Omental fat pad (tissue), 4 donors: Measurements from ENCODE around the gene SF3B4. TPM values are rescaled to one million over a fixed set of nuclear protein-coding genes. Genes with fewer than 3 reads are reported as not detected.
"Not testable (repeated sequence)": the region's sequence is repeated elsewhere in the genome, so short reads cannot be mapped to it uniquely, and the experiment has no call there.

ENCODE experiments used
- ATAC-seq: fragments of 150-250 bp; one replicate; pipeline ENCODE4 v1.9.1; 2016; ENCODE audit warnings: mild to moderate bottlenecking, moderate library complexity; ENCODE audit not compliant: low FRiP score
- DNase-seq: peaks from one replicate; pipeline ENCODE4 v3.0.0-alpha.2; 2019; ENCODE audit warnings: low spot score
- CTCF ChIP-seq, 3 donors: fragments of 450-650 bp; IDR thresholded peaks; one replicate each; pipeline ENCODE4 v1.5.1; 2016 to 2017; ENCODE audit warnings: antibody characterized with exemption in 3 of 3, mild to moderate bottlenecking in 3 of 3, moderate library complexity in 2 of 3
- total RNA-seq, 4 donors: library from RNA; depleted of rRNA; stranded (reverse); fragments of >200 nt; gene quantifications; one replicate each; pipeline ENCODE4 v1.1.0, GENCODE V29; 2016

SF3B4 gene
- total RNA-seq, 4 donors from 2014 or later = 6.0 to 17.4 (median 9.7) TPM

DNA sequence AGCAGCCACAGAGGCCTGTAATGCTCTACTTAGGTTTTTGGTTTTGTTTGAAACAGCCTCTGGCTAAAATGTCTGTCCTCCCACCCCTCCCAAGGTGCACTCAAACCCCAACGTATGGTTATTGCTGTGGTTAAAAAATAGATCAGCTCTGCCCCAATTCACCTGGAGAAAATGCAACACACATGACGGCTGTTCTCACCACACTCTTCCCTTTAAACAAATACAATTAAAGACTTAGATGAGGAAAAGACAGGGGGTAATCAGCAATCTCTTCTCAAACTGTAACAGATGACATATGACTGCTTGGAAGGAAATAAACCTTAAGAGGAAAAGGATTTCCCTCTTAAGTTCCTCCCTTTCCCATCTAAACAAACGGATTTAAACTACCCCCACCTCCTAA is 15.3 kb upstream of the SF3B4 start:
- no peak for TF ChIP-seq CTCF (IDR thresholded peaks at IDR 0.05)
- DNase-seq (no peak), ATAC-seq (no peak)

- no peak for ATAC-seq
- no peak for DNase-seq
- no peak for TF ChIP-seq CTCF (IDR thresholded peaks at IDR 0.05)
Observed at GRCh38 chr1:149942207-149942606, 14.6 kb upstream of the SF3B4 start.

GRCh38 chr1:149940427-149940826 is 12.8 kb upstream of the SF3B4 start:
- no peak for TF ChIP-seq CTCF (IDR thresholded peaks at IDR 0.05)
- ATAC-seq = no peak
- DNase-seq = no peak

GRCh38 chr1:149938668-149939003 is 11.0 kb upstream of the SF3B4 start:
- not testable (repeated sequence) for DNase-seq, ATAC-seq

DNA sequence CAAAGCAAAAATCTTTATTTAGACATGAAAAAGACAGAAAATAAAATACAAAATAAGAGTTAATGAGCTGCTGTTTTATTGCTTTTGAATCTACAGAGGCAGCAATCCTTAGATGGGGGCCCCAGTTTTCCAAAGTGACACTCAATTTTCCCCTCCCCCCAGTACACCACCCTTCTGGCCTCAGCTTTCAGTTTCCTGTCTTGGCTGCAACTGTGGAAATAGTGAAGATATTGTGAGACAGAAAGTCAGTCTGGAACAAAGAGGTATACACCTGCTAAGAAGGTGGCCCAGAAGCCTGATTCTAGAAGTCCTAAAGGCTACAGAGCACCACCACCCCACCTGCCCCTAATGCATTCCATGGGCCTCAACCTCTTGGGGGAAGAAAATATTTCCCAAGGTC is 10.2 kb upstream of the SF3B4 start:
- DNase-seq (no peak), ATAC-seq (no peak)
- TF ChIP-seq CTCF (IDR thresholded peaks at IDR 0.05) = no peak

GRCh38 chr1:149936992-149937705 is 9.5 kb upstream of the SF3B4 start:
- no peak for TF ChIP-seq CTCF (IDR thresholded peaks at IDR 0.05)
- DNase-seq (no peak), ATAC-seq (peak; percentile 35)

GRCh38 chr1:149936170-149936991 is 8.8 kb upstream of the SF3B4 start, which contains the start of gene MTMR11:
TSS of gene MTMR11 (minus strand) at chr1:149936879. CDS start at chr1:149936647, 232 bp downstream.
- DNase-seq = no peak
- ATAC-seq = no peak
- no peak for TF ChIP-seq CTCF (IDR thresholded peaks at IDR 0.05)
